Medulla oblongata (tissue), 1 donor: ENCODE data around the gene NCBP2.

Source experiments
- DNase-seq: peaks from one replicate; pipeline ENCODE4 v3.0.0-alpha.2; 2015; ENCODE audit errors: extremely low spot score

Gene NCBP2

DNA sequence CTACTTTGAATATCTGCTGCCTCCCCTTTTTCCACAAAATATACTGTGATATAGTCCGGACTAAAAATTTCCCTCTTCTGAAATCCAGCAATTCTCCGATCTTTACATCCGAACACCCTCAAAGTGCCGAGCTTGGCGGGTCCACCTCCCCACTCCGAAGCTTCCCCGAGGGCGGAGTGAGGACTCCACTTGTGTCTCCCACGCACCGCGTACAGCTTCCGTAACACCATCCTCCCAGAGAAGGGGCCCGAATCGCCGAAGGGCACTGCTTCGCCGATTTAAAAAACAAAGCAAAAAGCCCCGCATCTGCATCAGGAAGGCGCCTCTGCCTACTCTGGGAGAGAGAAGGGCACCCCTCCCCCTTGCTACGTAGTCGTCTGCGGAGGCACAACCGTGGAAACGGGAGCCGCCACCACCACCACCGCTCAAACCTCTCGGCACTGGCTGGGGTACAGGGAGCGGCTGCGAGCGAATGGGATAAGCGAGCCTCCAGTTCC, 551 bp downstream of the NCBP2 start:
- no peak for DNase-seq

DNA sequence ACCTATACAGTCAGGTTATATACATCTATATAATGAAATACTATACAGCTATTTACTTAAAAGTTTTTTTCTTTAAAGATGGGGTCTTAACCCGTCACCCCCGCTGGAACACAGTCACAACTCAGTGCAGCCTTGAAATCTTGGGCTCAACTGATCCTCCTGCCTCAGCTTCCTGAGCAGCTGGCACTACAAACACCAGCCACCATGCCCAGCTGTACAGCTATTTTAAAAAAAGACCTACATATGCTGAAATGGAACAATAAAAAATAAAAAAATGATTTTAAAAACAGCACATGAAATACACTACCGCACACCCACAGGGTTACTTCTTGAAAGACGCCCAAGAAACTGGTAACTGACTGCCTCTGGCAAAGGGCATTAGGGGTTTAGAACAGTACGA, 3.8 kb downstream of the NCBP2 start:
- no peak for DNase-seq

DNA sequence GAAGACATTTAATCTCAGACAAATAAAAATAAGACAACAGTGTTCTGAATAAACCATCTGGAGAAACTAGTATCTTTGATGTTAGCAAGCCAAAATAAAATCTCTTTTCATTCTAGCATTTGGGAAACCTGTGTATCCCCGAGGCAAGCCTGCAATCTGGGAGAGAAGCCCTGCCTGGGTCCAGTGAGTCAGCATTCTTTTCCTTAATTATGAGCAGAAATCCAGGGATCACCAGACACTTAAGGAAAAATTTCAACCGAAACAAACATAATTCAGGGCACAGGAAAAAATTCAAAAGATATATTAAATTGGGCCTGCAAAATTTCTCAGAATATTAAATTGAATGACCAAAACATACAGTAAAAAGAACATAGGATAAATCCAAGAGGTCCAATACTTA, 4.2 kb downstream of the NCBP2 start:
- DNase-seq = no peak

DNA sequence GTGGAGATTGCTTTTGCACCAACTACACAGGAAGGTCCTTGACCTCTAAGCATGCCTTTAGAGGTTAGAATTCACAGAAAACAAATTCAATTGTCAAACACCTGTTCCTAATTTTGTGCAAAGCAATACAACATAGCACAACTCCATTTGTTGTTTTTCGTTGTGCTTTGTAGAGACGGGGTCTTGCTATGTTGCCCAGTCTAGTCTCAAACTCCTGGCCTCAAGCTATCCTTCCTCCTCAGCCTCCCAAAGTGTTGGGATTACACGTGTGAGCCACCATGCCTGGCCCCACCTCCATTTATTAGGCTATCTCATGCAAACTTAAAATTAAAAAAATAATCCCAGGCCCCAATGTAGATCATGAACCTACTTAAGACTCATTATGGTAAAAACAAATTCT, 6.0 kb downstream of the NCBP2 start:
- DNase-seq = no peak

DNA sequence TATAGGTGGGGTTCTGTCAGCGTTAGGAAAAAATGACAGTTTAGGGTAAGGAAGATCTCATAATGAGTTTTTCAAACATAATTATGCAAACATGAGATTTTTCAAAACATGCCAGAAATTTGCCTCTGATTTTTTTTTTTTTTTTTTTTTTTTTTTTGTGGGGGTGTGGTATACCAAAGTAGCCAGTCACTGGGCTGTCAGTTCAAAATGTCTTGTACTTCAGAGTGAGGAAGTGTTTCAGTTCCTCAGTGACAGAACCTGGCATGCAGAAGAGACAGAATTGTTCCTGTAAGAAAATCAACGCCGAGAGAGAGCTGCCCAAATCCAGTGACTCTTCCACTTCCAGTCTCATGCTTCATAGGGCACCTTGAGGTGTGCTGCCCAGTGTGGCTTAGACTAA, 9.7 kb downstream of the NCBP2 start:
- no peak for DNase-seq

DNA sequence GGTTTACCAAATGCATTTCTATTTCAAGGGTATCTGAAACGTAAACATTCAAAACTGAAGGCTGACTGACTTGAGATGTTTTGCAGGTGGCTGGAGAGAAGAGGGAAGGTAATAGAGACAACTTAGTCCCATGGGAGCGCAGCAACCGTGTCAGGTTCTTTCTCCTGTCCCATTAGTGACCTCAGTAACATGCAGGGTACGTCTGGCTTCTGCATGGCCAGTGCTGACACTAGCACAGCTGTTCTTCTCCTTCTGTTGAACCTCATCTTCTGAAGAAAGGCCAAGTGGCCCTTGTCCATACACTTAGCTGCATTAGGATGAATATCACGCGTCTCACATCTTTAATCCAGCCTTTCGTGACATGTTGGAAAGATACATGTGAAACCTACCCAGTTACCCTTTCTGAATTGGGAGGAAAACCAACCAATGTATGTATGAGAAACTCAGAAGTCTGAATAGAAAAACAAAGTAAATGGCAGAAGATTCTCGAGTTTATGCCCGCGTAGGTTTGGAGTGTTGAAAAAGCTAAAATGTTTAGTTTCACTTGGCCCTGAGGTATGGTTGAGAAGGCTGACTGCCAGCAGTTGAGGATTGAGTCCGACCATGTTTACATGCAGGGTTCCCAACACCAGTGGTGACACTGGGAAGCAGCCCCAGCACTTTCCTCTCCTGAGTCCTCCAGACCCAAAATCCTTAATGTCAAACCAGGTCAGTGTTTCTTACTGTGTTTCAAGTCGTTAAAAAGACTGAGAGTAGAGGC, 10.3 kb downstream of the NCBP2 start:
- DNase-seq = no peak

DNA sequence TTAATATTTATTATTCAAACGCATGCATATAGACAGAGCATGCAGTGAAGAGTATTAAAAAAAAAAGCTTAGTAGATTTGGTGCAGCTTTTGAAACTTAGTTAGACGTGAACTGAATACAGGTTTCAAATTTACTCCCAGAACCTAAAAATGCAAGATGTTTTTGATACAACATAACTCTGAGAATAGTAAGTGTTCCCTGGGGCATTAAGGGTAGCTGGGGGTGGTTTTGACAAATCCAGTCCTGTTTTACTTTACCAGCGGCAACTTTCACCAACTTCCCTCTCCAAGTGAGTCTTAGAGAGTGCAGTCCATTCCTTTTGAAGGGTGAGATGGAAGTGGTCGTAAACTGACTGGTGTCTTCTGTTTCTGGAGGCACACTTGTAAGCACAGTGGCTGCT, 11.2 kb downstream of the NCBP2 start:
- no peak for DNase-seq

DNA sequence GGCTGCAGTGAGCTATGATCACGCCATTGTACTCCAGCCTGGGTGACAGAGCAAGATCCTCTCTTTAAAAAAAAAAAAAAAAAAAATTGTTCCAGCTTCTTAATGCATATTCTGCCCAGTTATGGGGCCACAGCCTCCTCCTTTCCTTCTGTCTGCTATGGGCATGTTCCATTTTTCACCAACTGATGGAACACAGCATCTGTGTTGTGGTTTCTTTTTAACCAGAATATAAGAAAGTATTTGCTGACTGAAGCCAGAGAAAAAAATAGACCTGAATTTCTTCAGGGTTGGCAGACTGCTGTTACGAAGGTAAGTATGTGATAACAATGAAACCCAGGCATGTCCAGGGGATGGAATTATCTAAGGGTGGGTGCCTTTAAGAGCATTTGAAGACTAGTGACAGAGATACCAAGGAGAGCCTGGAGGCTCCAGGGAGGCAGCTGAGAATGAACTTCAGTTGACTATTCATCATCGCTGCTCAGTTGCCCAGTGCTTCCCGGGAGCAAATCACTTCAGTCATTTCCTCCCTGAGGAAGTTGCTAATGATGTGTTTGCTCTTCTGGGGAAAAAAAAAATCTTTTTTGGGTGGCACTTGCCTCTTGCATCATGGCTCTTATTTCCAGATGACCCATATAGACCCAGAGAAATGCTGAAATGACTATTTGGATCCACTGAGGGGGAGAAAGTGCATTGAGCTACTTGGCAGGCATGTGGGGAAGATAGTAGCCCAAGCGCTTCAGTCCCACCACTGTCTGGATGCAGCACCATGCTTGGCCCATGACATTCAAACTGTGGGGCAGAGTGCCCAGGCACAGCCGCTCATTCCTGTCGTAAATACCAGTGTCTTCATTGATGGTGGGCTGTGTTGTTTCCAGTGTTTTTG, 14.5 kb downstream of the NCBP2 start:
- DNase-seq = no peak

DNA sequence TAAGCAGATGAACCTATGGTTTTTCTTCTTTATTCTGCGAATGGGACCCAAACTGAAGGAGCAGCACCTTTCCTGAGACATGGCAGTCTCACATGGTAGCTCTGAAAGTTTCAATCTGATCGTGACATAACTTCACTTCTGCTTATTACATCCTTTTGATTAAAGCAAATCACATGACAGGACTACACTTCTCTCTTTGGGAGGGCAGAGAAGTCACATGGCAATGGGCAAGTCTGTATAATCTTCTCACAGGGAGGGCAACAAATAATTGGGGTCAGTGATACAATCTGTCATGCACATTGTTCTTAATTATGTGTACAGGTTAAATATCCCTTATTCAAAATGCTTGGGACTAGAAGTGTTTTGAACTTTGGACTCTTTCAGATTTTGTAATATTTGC, 21.6 kb downstream of the NCBP2 start:
- peak; percentile 62 for DNase-seq

DNA sequence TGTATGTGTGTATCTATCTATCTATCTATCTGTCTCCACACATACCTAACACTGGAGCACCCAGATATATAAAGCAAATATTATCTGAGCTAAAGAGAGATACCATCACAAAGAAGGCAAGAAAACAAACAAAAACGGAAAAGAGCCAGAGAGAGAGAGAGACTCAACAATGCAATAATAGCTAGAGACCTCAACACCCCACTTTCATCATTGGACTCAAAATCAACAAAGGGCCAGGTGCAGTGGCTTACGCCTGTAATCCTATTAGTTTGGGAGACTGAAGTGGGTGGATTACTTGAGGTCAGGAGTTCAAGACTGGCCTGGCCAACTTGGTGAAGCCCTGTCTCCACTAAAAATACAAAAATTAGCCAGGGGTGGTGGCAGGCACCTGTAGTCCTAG, 23.4 kb downstream of the NCBP2 start:
- no peak for DNase-seq

DNA sequence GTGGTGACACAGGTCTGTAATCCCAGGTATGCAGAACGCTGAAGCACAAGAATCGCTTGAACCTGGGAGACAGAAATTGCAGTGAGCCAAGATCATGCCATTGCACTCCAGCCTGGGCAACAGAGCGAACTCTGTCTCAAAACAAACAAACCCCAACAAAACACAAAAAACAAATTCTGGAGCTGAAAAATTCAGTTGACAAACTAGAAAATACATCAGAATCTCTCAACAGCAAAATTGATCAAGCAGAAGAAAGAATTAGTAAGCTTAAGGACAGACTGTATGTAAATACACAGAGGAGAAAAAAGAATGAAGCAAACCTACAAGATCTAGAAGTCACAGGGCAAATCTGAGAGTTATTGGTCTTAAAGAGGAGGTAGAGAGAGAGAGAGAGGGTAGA, 25.3 kb downstream of the NCBP2 start:
- DNase-seq = no peak

DNA sequence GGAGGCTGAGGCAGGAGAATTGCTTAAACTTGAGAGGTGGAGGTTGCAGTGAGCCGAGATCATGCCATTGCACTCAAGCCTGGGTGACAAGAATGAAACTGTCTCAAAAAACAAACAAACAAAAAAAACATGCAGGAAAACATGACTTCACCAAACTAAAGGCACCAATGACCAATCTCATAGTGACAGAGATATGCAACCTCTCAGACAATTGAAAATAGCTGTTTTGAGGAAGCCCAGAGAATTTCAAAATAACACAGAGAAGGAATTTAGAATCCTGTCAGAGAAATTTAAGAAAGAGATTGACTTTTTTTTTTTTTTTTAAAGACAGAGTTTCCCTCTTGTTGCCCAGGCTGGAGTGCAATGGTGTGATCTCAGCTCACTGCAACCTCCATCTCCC, 26.1 kb downstream of the NCBP2 start:
- no peak for DNase-seq

DNA sequence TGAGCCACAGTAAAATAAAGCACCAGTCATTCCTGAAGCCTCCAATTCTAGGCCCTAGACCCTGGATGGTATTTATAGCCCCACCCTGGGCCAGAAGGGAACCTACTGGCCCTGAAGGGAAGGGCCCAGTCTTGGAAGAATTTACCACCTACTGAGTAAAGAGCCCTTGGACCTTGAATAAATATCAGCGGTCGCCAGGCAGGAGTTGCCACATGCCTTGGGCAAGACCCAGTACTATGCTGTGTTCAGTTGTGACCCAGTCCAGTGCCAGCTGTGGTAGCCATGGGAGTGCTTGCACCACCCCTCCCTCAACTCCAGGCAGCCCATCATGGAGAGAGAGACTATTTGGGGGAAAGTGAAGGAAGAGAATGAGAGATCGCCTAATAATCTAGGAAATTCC, 27.0 kb downstream of the NCBP2 start:
- no peak for DNase-seq

DNA sequence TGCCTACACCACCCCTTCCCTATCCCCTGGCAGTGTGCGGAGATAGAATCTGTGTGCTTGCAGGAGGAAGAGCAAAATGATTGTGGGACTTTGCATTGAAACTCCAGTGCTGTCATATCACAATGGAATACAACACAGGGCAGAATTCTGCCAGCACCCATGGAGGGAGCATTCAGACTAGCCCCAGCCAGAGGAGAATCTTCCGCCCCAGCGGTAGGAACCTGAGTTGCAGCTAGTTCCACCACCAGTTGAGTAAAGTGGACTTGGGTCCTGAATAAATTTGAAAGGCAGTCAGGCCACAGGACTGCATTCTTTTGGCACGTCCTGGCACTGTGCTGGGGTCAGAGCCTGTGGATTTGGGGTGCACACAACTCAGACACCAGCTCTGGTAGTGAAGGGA, 27.5 kb downstream of the NCBP2 start:
- DNase-seq = no peak

DNA sequence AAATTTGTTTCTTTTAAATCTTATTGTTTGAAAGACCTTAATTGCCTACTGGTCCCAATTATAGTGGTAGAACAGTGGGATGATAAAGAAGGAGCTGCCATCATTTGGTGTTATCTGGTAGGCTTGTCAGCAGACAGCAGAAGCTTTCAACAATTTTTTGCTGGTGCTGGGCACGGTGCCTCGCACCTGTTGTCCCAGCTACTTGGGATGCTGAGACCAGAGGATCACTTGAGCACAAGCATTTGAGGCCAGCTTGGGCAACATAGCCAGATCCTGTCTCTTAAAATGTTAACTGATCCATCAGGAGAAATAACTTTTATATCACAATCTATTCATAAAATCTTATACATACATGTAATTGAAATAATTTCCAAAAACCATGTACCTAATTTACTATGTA, 38.6 kb downstream of the NCBP2 start:
- no peak for DNase-seq

DNA sequence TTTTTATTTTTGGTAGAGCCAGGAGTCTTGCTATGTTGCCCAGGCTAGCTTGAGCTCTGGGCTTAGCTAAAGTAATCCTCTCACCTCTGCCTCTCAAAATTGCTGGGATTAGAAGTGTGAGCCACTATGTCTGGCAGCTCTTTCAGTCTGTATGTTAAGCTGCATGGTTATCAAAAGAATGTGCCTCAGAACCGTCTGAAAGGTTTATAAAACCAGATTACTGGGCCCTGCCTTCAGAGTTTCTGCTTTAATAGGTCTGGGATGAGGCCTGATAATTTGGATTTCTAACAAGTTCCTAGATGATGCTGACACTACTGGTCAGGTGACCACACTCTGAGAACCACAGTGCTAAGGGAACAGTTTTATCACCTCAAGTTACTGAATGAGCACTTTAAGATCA, 40.0 kb downstream of the NCBP2 start:
- no peak for DNase-seq

DNA sequence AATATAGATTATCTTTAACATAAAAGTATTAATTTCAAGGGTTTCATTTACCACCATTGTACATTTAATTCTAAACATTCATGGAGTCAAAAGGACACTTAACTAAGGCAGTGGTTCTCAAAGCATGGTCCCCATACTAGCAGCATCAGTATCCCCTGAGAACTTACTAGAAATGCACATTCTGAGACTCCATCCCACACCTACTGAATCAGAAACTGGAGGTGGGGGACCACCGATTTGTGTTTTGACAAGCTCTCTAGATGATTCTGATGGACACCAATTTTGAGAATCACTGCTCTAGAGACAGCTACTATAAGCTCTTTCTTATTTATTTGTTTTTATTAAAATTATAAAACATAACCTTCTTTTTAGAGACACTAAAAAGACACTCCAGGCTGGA, 40.6 kb downstream of the NCBP2 start:
- DNase-seq = no peak

DNA sequence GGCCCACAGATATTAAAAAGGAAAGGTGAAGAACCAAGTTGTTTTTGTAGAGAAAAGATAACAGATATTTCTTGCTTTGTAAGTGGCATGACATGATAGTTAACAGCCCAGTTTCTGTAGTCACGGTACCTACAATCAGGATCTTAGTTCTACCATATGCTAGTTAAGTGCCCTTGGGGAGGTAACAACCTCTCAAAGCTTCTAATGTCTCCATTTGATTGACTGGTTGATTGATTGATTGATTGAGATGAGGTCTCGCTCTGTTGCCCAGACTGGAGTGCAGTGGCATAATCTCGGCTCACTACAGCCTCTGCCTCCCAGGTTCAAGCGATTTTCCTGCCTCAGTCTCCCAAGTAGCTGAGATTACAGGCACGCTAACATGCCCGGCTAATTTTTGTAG, 46.1 kb downstream of the NCBP2 start:
- no peak for DNase-seq

DNA sequence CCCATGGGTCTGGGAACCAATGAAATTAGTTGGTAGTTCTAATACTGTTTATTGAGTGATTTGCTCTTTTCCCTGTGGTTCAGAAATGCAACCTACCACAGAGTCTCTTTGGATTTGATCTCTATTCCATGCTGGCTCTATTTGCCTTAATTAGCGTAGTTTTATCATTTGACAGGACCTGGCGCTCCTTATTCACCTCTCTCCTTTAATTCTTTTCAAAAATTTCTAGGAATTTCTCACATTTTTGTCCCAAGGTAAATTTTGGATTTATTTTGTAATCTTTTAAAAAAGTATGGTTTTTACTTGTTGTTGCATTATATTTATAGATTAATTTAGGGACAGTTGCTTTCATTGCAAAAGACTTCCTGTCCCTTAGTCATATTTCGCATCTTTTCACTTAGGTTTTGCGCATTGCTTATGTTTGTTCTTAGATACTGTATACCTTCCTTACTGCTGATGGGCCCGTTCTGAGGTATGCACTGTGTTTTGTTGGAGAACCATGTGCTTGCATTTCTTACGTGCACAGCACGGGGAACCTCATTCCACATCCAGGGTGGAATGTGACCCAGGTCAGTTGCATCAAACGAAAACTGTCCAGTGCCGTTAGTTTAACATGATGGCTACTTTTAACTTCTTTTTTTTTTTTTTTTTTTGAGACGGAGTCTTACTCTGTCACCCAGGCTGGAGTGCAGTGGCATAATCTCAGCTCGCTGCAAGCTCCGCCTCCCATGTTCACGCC, 47.6 kb downstream of the NCBP2 start:
- DNase-seq = no peak

DNA sequence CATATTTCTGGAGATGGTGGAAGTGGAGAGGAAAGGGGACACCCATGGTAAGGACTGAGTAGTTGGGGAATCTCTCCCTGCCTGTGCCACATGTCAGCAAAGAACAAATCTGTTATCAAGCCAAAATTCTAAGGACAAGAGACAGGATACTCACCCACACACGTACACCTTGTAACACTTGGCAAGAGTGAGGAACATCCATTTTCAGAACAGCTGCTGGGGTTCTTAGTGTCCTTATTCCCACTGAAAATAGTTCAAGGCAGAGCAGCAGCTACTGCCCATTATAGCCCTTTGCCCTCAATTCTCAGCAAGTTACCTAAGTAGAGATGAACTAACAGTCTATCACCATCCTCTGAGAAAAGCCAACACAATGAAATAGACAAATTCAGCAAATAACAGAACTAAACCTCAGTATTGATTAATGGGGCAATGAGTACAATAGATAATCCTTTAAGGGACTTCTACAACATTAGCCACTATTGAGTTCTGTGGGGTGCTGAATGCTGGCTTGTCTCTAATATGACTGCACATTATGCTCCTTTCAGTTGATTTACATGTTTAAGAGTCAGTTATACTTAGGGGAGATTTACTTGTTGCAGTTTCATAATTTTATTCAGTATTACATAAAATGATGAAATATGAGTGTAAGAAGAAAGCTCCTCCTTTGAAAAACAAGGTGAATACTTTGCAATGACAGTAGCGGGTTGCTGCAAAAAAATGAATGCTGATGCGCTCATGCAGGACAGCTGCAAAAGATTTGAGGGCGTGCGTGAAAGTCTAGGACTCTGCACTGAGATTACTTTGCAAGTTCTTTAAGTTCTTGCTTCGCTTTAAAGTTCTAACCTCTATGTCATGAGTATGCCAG, 52.3 kb downstream of the NCBP2 start:
- no peak for DNase-seq

DNA sequence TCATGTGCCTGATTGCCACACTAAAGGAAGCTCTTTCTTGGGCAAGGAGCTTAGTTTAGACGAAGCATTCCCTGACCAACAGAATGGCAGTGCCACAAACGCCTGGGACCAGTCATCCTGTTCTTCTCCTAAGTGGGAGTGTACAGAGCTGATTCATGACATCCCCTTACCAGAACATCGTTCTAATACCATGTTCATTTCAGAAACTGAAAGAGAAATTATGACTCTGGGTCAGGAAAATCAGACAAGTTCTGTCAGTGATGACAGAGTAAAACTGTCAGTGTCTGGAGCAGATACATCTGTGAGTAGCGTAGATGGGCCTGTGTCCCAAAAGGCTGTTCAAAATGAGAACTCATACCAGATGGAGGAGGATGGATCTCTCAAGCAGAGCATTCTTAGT, 56.2 kb downstream of the NCBP2 start:
- DNase-seq = no peak
